HL-60 (cell line): ENCODE measurements around the gene HIVEP1.

Experiments
- CTCF ChIP-seq: IDR thresholded peaks from one replicate; pipeline ENCODE4 v1.5.1; 2011; ENCODE audit warnings: low read length, control low read depth, inconsistent platforms; ENCODE audit not compliant: insufficient read depth
- POLR2AphosphoS5 ChIP-seq: IDR thresholded peaks from 2 replicates; pipeline ENCODE4 v1.6.1; 2012; ENCODE audit warnings: low read depth

GRCh38 chr6:12034349-12034748, 22.2 kb downstream of the HIVEP1 start:
- no peak for TF ChIP-seq POLR2AphosphoS5
- no peak for TF ChIP-seq CTCF
